Hepatocyte (in vitro differentiated cells): ENCODE measurements around the gene TPRKB. TPM values are rescaled to one million over a fixed set of nuclear protein-coding genes. Genes with fewer than 3 reads are reported as not detected.
A peak's percentile ranks its signal among the peaks of the same experiment; 100 is the strongest.
"Not testable (repeated sequence)": the region's sequence is repeated elsewhere in the genome, so short reads cannot be mapped to it uniquely, and the experiment has no call there.

Source experiments
- DNase-seq: peaks from one replicate; pipeline ENCODE4 v3.0.0-alpha.2; 2016; ENCODE audit warnings: low spot score
- H2AFZ ChIP-seq: fragments of 200-600 bp; sonication (generic); 2 replicates; pipeline ENCODE4 v1.6.0; 2016; ENCODE audit warnings: antibody characterized with exemption, mild to moderate bottlenecking
- H3K27ac ChIP-seq: fragments of 200-600 bp; sonication (generic); 2 replicates; pipeline ENCODE4 v1.5.1; 2016; ENCODE audit warnings: mild to moderate bottlenecking
- H3K27me3 ChIP-seq: fragments of 200-600 bp; sonication (generic); 2 replicates; pipeline ENCODE4 v1.6.1; 2016
- H3K36me3 ChIP-seq: fragments of 200-600 bp; sonication (generic); replicated peaks from 2 replicates; pipeline ENCODE4 v1.5.1; 2016; ENCODE audit warnings: low read depth; ENCODE audit not compliant: insufficient read depth
- H3K4me1 ChIP-seq: fragments of 200-600 bp; sonication (generic); 2 replicates; pipeline ENCODE4 v1.5.1; 2016; ENCODE audit warnings: mild to moderate bottlenecking, moderate library complexity; ENCODE audit not compliant: insufficient read depth
- H3K4me2 ChIP-seq: fragments of 200-600 bp; sonication (generic); 2 replicates; pipeline ENCODE4 v1.6.0; 2016
- H3K4me3 ChIP-seq: fragments of 200-600 bp; sonication (generic); 2 replicates; pipeline ENCODE4 v1.5.1; 2016; ENCODE audit warnings: mild to moderate bottlenecking
- H3K79me2 ChIP-seq: fragments of 200-600 bp; sonication (generic); 2 replicates; pipeline ENCODE4 v1.6.0; 2017; ENCODE audit warnings: mild to moderate bottlenecking
- H3K9me2 ChIP-seq: fragments of 200-600 bp; sonication (generic); replicated peaks from 2 replicates; pipeline ENCODE4 v1.6.0; 2017; ENCODE audit warnings: mild to moderate bottlenecking; ENCODE audit not compliant: insufficient read depth
- H3K9me3 ChIP-seq: fragments of 200-600 bp; sonication (generic); 2 replicates; pipeline ENCODE4 v1.5.1; 2016; ENCODE audit warnings: low read depth, mild to moderate bottlenecking
- H4K20me1 ChIP-seq: fragments of 200-600 bp; sonication (generic); 2 replicates; pipeline ENCODE4 v1.6.0; 2016; ENCODE audit warnings: mild to moderate bottlenecking; ENCODE audit not compliant: insufficient read depth, poor library complexity, severe bottlenecking
- EZH2 ChIP-seq: fragments of 200-600 bp; sonication (generic); IDR thresholded peaks from 2 replicates; pipeline ENCODE4 v1.6.1; 2016; ENCODE audit warnings: antibody characterized with exemption, mild to moderate bottlenecking, borderline replicate concordance
- EZH2phosphoT487 ChIP-seq: fragments of 200-600 bp; sonication (generic); IDR thresholded peaks from one replicate; pipeline ENCODE4 v1.6.1; 2018; ENCODE audit warnings: antibody characterized with exemption, mild to moderate bottlenecking, low read depth, moderate library complexity; ENCODE audit not compliant: unreplicated experiment, severe bottlenecking
- WGBS: methylation state at CpG from one replicate; pipeline ENCODE4 v1.1.6; 2016; ENCODE audit warnings: low lambda C conversion rate; ENCODE audit errors: missing lambda C conversion rate; 5-methylcytosine and 5-hydroxymethylcytosine counted together
- polyA plus RNA-seq: library from polyadenylated mRNA; unstranded; fragments of >200 nt; fragmentation: Nextera tagmentation; extraction: Ambion mirVana; gene quantifications from 2 replicates; pipeline ENCODE4 v1.2.1, GENCODE V29; 2016
- total RNA-seq: library from RNA; depleted of rRNA; stranded (reverse); fragments of >200 nt; gene quantifications from 2 replicates; pipeline ENCODE4 v1.2.3, GENCODE V29; 2014
- TF ChIP-seq, protein P1 (sequence below): fragments of 200-600 bp; sonication (generic); IDR thresholded peaks from 2 replicates; pipeline ENCODE4 v1.5.1; 2016; ENCODE audit warnings: antibody characterized with exemption, mild to moderate bottlenecking; ENCODE audit not compliant: poor library complexity

The TPRKB gene
- total and polyA plus RNA-seq, 2 experiments from 2014 or later: 37.2 to 68.2 TPM

DNA sequence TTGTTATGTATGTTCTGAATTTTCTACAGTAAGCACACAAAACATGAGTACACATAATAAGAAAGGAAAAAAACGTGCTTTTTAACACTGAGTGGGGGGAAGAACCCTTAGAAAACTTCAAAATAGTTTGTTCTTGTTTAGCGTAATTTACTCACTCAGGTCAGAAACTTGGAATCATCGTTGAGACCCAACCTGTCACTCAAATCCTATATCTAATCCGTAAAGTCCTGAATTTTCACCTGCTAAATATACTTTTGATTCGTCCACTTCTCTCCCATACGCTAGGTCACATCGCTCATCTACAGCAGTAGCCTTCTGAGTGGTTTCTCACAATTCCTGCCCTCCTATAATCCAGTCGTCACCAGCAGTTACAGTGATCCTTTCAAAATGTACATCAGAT, 767 bp downstream of the TPRKB start:
- Histone ChIP-seq H3K27ac (peak overlapping the region; percentile 51), H3K9me2 (peaks cover 6% of the 10 kb centered on the region), H3K4me2 (peak overlapping the region; percentile 90), H3K27me3 (no peaks in the 10 kb centered on the region), H3K4me3 (peak overlapping the region; percentile 55), H3K4me1 (no peaks in the 10 kb centered on the region), H3K9me3 (peaks cover 3% of the 10 kb centered on the region), H2AFZ (peak overlapping the region; percentile 75), H3K79me2 (peaks cover 22% of the 10 kb centered on the region), H3K36me3 (no peaks in the 10 kb centered on the region), H4K20me1 (no peaks in the 10 kb centered on the region)
- no peak for TF ChIP-seq EZH2
- TF ChIP-seq, protein P1, sequence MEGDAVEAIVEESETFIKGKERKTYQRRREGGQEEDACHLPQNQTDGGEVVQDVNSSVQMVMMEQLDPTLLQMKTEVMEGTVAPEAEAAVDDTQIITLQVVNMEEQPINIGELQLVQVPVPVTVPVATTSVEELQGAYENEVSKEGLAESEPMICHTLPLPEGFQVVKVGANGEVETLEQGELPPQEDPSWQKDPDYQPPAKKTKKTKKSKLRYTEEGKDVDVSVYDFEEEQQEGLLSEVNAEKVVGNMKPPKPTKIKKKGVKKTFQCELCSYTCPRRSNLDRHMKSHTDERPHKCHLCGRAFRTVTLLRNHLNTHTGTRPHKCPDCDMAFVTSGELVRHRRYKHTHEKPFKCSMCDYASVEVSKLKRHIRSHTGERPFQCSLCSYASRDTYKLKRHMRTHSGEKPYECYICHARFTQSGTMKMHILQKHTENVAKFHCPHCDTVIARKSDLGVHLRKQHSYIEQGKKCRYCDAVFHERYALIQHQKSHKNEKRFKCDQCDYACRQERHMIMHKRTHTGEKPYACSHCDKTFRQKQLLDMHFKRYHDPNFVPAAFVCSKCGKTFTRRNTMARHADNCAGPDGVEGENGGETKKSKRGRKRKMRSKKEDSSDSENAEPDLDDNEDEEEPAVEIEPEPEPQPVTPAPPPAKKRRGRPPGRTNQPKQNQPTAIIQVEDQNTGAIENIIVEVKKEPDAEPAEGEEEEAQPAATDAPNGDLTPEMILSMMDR: no peak
- no peak for TF ChIP-seq EZH2phosphoT487
- WGBS: 27% methylated on average over 8 of the region's 8 CpGs
- no peak for DNase-seq

DNA sequence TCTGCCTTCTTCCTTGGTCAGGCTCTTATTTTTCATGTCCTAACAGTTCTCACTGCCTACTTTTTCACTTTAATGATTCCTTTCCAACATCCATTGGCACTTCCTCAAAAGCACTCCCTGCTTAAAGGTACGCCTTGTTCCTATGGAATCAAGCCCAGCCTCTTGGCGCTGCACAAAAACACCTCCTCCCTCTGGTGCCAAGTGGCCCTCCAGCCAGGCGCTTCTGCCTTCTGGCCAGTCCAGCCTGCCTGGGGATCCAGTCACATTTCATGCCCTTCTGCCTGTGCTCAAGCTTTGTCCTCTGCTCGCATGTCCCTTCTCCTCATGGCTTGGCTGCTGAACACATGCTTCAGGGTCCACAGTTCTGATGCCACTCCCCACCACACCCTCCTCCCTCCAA, 6.3 kb downstream of the TPRKB start:
- no peak overlapping the region for H3K4me3 ChIP-seq
- no peaks in the 10 kb centered on the region for H3K4me1 ChIP-seq
- peaks cover 4% of the 10 kb centered on the region for H3K9me2 ChIP-seq
- H3K79me2 ChIP-seq: peaks cover 13% of the 10 kb centered on the region
- no peaks in the 10 kb centered on the region for H3K36me3 ChIP-seq
- no peaks in the 10 kb centered on the region for H4K20me1 ChIP-seq
- no peak for DNase-seq
- no peak overlapping the region for H2AFZ ChIP-seq
- no peak overlapping the region for H3K27ac ChIP-seq
- H3K9me3 ChIP-seq: no peaks in the 10 kb centered on the region
- WGBS: 96% methylated on average over 4 of the region's 4 CpGs
- no peak overlapping the region for H3K4me2 ChIP-seq
- TF ChIP-seq EZH2phosphoT487: no peak
- TF ChIP-seq, protein P1: no peak
- H3K27me3 ChIP-seq: no peaks in the 10 kb centered on the region

DNA sequence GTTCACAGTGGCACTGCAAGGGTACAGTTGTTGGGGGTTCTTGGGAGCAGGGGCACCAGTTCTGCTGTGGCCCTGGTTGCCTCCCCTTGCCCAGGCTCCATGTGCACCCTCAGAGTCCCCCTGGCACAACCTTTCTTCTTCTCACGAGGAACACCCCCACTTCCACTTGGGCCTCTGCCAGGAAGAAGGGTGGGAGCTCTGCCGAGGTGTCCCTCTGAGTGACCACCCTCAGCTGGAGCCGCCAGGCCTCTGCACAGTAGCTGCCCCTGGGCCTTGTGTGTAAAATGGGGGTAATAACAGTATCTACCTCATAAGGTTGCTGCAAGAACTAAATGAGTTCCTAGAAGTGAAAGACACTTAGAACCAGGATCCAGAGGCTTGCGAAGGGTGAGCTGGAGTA, 8.4 kb downstream of the TPRKB start:
- no peak for DNase-seq
- Histone ChIP-seq H3K4me1 (no peaks in the 10 kb centered on the region), H4K20me1 (no peaks in the 10 kb centered on the region), H3K79me2 (no peaks in the 10 kb centered on the region), H3K36me3 (no peaks in the 10 kb centered on the region), H3K27me3 (no peaks in the 10 kb centered on the region), H3K9me3 (no peaks in the 10 kb centered on the region), H3K9me2 (no peaks in the 10 kb centered on the region), H3K27ac (no peak overlapping the region), H3K4me3 (no peak overlapping the region), H3K4me2 (no peak overlapping the region), H2AFZ (no peak overlapping the region)
- no peak for TF ChIP-seq EZH2phosphoT487
- TF ChIP-seq EZH2: no peak
- TF ChIP-seq, protein P1: no peak
- WGBS: 97% methylated on average over 4 of the region's 4 CpGs

DNA sequence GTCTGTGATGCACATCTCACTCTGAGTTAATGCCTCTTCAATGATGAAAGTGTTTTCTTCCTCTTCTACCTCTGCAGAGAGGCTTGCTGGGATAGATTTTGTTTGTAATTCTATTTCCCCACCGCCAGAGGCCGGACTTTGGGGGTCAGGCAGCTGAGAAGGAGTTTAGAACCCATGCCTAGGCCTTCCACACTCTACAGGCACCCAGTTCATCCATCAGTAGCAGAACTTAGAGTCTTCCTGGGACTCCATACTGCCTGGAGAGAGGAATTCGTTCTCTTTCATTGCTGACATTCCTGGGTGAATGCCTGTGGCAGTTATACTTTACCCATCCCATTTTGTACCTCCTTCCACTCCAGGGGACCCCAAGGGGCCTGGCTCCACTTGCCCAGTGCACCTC, 9.1 kb downstream of the TPRKB start:
- H3K4me2 ChIP-seq: no peak overlapping the region
- no peaks in the 10 kb centered on the region for H4K20me1 ChIP-seq
- 78% methylated on average over 3 of the region's 3 CpGs for WGBS
- no peak overlapping the region for H3K27ac ChIP-seq
- H3K9me2 ChIP-seq: no peaks in the 10 kb centered on the region
- H3K36me3 ChIP-seq: no peaks in the 10 kb centered on the region
- no peak overlapping the region for H2AFZ ChIP-seq
- no peak for DNase-seq
- H3K79me2 ChIP-seq: no peaks in the 10 kb centered on the region
- H3K27me3 ChIP-seq: no peaks in the 10 kb centered on the region
- no peaks in the 10 kb centered on the region for H3K9me3 ChIP-seq
- no peaks in the 10 kb centered on the region for H3K4me1 ChIP-seq
- TF ChIP-seq, protein P1: no peak
- TF ChIP-seq EZH2phosphoT487 (no peak), EZH2 (no peak)
- H3K4me3 ChIP-seq: no peak overlapping the region

DNA sequence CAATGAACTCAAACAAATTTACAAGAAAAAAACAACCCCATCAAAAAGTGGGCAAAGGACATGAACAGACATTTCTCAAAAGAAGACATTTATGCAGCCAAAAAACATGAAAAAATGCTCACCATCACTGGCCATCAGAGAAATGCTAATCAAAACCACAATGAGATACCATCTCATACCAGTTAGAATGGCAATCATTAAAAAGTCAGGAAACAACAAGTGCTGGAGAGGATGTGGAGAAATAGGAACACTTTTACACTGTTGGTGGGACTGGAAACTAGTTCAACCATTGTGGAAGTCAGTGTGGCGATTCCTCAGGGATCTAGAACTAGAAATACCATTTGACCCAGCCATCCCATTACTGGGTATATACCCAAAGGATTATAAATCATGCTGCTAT, 10.5 kb downstream of the TPRKB start:
- H3K9me2 ChIP-seq, H3K4me1 ChIP-seq, H3K36me3 ChIP-seq, H3K4me3 ChIP-seq, H4K20me1 ChIP-seq, H2AFZ ChIP-seq, DNase-seq, H3K9me3 ChIP-seq, H3K27me3 ChIP-seq, H3K27ac ChIP-seq, H3K79me2 ChIP-seq, H3K4me2 ChIP-seq: not testable (repeated sequence)
- WGBS: 80% methylated on average over 1 of the region's 1 CpG
